GM13976 (cell line): Measurements from ENCODE around the gene ENTPD5.
"Not testable (repeated sequence)": the region's sequence is repeated elsewhere in the genome, so short reads cannot be mapped to it uniquely, and the experiment has no call there.

Experiments
- DNase-seq: peaks from one replicate; pipeline ENCODE4 v3.0.0; 2012; ENCODE audit warnings: low spot score
- CTCF ChIP-seq: IDR thresholded peaks from 2 replicates; pipeline ENCODE4 v1.5.1; 2012; ENCODE audit warnings: borderline replicate concordance, mild to moderate bottlenecking; ENCODE audit not compliant: insufficient read depth; ENCODE audit errors: extremely low read depth, missing control alignments, control extremely low read depth
- in situ Hi-C: fragments of 300-500 bp; cut with MboI; formaldehyde crosslinking; loops from one replicate; pipeline ENCODE4 v1.12.0; 2022; ENCODE audit warnings: low sequenced_read_pairs, mixed read lengths, inconsistent platforms; ENCODE audit not compliant: unreplicated experiment

The ENTPD5 gene

GRCh38 chr14:74014299-74014698 is 4.8 kb downstream of the ENTPD5 start:
- in situ Hi-C loops: no loop called here
- no peak for DNase-seq

GRCh38 chr14:74008843-74009499 is 10.1 kb downstream of the ENTPD5 start:
- in situ Hi-C loops: no loop called here
- TF ChIP-seq CTCF: no peak

More at GRCh38 chr14:74014299-74014698, 4.8 kb downstream of the ENTPD5 start:
- TF ChIP-seq CTCF: no peak

GRCh38 chr14:74005664-74006063 is 13.4 kb downstream of the ENTPD5 start:
- DNase-seq, in situ Hi-C loops: not testable (repeated sequence)

More at GRCh38 chr14:74008843-74009499, 10.1 kb downstream of the ENTPD5 start:
- DNase-seq: no peak

GRCh38 chr14:73998726-73999125 is 20.4 kb downstream of the ENTPD5 start:
- in situ Hi-C loops: no loop called here
- no peak for DNase-seq
- no peak for TF ChIP-seq CTCF

- in situ Hi-C loops: no loop called here
- no peak for TF ChIP-seq CTCF
- no peak for DNase-seq
Measured at GRCh38 chr14:73997944-73998447, 21.1 kb downstream of the ENTPD5 start.

GRCh38 chr14:73997108-73997943 is 21.8 kb downstream of the ENTPD5 start:
- no peak for DNase-seq
- no peak for TF ChIP-seq CTCF
- in situ Hi-C loops: no loop called here

GRCh38 chr14:73996731-73997107 is 22.4 kb downstream of the ENTPD5 start:
- no peak for DNase-seq
- no peak for TF ChIP-seq CTCF
- in situ Hi-C loops: no loop called here
